GM18909 (cell line): ENCODE measurements around the gene ACTC1.
"Not testable (repeated sequence)": the region's sequence is repeated elsewhere in the genome, so short reads cannot be mapped to it uniquely, and the experiment has no call there.

Source experiments
- ATAC-seq: cut with Tn5 transposase; IDR thresholded peaks from one replicate; pipeline ENCODE4 v1.9.1; 2021; ENCODE audit warnings: mild to moderate bottlenecking; ENCODE audit not compliant: unreplicated experiment, poor library complexity

The ACTC1 gene

DNA sequence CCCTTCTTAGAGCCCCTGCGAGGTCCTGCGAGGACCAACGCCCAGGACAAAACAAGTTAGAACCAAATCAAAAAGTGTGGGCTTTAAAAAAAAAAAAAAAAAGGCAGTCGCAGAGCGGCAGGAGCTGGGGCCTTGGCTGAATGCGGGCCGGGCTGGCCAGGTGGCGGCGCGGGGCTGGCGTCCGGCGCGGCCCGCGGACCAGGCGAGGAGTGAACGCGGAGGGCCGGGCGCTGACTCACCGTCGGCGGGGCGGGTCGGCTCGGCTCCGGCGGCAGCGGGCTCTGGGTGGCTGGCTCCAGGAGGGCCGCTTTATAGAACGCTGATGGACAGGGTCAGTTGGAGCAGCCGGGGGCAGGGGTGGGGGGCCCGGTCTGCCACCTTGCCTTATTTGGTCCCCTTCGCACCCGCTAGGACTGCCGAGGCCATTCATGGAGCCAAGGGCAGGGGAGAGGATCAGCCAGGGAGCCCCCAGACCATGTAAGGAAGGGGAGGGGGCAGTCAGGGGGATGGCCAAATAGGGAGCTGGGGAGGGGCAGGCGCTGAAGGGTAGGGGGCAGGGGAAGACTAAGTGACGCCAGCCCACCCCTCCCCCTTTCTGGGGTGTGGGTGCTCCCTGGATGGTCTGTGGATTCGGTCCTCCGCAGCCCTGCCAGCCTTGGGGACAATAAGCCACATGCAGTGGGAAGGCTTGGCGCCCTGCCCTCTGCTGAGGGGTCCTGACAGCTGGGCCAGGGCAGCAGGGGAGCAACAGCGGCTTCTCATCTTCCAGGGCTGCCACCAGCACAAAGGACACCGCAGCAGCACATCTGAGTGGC is at the start of gene ACTC1:
ACTC1 (minus strand) TSS at position 283 of the 815 bp plus-strand sequence. CDS start 741 bp downstream, outside the sequence.
- no peak for ATAC-seq

DNA sequence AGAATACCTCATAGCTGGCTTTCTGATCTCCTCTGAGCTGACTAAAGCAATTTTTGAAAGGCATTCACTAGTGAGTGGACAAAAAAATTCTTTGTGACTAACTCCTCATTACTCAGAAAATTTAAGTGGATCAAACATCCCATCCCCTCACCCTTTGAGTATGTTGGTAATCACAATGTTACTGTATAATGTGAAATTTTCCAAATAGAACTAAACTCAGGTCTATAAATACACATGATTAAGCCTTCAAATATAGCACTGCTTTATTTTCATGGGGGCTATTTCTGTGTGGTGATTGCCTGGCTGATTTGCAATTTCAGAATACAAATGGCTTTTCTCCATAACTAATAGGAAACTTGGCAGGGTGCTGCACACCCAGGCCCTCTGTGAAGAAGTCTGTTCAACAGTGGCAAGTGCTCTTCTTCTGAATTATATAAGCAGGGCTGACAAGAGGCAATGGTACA is 45.9 kb upstream of the ACTC1 start:
- no peak for ATAC-seq

DNA sequence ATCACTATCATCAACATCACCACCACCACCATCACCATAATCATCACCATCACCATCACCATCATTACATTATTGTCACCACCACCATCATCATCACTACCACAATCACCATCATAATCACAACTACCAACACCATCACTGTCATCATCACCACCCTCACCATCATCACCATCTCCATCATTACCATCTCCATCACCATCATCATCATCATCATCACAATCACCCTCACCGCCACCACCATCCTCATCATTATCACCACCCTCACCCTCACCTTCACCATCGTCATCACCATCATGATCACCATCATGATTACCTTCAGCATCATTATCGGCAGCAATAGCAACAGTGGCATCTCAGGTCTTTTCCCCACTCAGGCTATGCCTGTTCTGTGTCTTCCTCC is 42.9 kb upstream of the ACTC1 start:
- ATAC-seq, result no peak

DNA sequence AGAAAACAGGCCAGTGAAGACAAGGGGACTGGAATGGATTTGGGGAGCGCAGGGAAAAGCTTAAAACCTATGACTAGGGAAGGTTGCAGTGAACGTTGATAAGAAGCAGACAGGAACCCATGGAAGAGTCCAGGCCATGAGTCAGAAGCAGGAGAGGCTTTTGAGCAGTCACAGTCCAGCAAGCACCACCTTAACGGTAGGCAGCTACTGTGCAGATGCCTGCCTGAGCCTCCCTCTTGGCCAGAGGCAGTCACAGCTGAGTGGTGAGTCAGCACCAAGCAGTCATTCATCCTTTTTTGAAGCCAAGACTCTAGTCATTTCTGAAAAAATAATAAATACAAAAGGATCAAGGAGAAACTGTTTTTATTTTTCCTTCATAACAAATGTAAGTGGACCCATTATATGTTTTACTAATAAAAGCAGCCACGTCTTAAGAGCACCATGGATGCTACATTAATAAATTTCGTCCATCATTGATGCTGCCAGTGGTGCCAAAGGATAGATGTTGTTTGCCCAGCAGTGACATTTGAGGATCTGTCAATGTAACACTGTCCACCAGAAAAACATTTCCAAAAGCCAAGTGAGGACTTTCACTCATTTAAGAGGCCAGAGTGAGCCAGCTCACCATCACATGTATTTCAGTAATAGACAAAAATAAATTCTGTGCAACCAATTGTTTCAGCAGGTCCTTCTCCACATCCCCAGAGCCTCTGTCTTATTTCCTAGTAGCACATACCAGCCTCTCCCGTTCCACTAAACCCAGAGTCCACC is 42.1 kb upstream of the ACTC1 start:
- ATAC-seq, result no peak

GRCh38 chr15:34828145-34828911 is 33.0 kb upstream of the ACTC1 start:
- ATAC-seq, result no peak

- no peak for ATAC-seq
Observed at GRCh38 chr15:34821831-34822230, 26.5 kb upstream of the ACTC1 start.

DNA sequence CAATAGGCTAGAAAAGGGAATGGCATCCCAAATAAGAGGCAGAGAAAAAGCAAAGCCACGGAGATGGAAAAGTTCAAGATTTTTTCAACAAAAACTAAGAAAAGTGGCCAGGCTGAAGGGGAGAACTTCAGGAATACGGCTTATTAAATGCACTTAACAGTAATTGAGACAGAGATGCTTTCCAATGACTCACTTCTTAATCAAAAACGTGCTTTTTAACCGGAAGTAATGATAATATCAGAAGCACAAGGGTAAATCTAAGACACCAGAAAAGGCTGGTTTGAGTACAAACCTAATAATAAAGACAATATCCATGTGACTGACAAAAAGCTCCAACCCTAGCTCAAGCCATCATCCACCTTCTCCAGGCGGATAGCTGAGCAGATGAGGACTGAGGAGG is 24.8 kb upstream of the ACTC1 start:
- no peak for ATAC-seq

DNA sequence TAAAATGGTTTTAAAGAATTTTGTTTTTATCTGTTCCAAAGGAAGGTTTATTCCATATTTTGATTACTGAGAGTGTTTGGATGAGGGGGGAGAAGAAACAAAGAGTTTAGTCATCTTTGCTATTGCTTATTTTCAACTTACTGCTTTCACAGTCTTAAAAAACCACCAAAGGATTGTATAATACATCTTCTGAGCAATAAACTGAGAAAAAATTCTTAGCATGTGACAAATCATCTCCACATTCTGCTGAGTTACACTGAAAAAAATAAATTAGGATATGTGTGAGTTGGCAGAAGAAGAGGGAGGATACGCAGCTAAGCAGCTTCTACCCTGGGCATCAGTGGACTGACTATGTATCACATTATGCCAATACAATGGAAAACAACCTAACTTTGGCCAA is 23.2 kb upstream of the ACTC1 start:
- ATAC-seq, result no peak

GRCh38 chr15:34815836-34816235 is 20.5 kb upstream of the ACTC1 start:
- ATAC-seq, result no peak

DNA sequence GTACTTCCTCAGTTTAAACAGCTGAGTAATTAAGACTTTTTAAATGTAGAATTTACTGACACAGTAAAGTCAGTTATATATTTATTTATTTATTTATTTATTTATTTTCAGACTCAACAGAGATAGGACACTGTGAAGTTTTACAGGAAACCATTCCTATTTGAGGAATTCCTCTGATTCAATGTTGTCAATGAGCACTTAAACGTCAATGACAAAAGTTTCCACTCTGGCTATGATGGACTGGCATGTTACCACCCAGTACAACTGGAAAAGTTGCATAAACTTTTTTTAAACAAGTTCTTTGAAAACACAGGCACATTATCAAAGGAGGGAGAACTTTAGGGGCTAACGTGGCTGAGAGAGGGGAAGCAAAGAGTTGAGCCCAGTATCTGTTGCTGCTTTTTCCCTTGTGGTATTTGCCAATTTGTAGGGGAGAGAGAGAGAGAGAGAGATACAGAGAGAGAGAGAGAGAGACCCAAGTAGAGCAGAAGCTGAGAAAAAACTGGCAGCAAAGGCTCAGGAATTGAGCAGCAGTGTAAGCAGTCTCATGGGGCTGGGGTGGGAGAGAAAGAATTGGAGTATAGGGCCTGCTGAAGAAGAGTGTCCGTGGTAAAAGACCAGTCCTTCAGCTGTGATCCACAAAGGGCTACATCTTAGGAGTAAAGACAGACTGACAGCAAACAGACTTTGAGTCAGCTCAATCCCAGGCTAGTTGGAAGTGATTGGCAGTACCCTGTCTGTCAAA is 18.3 kb upstream of the ACTC1 start:
- ATAC-seq, result no peak

DNA sequence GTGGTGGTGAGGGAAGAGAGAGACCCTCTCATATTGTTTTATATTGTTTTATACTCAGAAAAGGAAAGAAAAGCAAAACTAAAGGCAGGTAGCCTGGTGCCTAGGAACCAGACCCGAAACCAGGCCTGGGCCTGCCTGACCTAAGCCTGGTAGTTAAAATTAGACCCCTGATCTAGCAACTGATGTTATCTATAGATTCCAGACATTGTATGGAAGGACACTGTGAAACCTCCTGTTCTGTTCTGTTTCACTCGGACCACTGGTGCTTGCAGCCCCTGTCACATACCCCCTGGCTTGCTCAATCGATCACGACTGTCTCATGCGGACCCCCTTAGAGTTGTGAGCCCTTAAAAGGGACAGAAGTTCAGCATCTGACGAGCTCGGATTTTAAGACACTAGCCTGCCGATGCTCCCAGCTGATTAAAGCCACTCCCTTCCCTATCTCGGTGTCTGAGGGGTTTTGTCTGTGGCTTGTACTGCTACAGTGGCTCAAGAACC is 17.6 kb upstream of the ACTC1 start:
- not testable (repeated sequence) for ATAC-seq

DNA sequence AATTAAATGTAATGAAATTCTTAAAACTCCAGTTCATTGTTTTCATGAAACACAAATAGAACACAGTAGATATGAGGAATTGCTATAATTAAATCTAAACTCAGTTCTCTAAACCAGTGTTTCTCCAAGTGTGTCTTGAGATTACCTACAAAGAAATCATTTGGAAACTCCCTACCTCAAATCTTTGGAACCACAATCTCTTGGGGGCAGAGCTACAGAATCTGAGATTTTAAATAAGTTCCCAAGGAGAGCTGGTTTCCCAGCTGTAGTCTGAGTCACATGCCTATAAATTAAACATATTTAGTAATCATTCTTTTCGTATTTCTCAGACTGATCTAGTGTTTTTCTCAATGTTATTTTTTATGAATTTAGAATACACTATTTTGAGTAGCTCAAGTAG is 17.0 kb upstream of the ACTC1 start:
- no peak for ATAC-seq

DNA sequence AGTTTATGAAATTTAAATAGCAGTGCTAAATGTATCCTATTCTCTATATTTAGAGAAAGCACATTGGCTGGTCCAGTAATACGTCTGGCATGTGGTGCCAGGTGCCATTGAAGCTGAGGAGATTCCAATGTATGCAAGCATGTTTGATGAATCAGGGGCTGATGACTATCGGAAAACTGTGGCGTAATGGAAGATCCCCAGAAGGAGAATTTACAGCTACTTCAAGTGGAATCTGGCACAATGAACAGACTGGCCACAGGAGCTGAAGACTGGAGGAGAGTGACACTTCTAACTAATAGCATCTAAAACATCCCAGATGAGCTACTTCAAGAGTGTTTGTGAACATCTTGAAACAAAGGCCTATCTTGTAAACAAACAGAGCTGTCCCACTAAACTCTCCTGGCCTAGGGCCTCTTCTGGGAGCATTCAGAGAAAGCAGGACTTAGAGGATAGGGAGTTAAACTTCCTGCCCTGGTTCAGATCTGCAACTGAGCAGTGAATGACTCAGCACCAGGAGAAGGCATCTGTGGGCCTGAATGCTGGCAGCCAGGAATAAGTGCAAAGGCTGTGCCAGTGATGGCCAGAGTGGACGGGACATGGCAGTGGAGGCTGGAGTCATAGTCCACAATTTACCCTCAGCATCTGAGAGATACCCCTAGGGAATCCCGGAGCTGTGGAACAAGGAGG is 15.2 kb upstream of the ACTC1 start:
- ATAC-seq, result no peak

DNA sequence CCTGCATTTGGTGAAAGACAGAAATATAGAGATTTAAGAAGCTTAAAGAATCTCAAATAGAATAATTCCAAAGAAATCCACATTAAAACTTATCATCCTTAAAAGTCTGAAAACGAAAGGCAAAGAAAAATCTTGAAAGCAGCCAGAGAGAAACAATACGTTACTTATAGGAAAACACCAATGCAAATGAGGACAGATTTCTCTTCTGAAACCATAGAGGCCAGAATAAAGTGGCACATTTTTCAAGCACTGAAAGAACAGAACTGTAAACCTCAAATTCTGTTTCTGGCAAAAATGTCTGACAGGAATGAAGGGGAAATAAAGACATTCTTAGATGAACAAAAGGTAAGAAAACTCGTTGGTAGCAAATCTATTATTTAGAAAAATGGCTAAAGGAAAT is 13.8 kb upstream of the ACTC1 start:
- no peak for ATAC-seq

GRCh38 chr15:34808016-34808415 is 12.7 kb upstream of the ACTC1 start:
- no peak for ATAC-seq

- ATAC-seq, result not testable (repeated sequence)
Observed at GRCh38 chr15:34807241-34807640, 11.9 kb upstream of the ACTC1 start.

DNA sequence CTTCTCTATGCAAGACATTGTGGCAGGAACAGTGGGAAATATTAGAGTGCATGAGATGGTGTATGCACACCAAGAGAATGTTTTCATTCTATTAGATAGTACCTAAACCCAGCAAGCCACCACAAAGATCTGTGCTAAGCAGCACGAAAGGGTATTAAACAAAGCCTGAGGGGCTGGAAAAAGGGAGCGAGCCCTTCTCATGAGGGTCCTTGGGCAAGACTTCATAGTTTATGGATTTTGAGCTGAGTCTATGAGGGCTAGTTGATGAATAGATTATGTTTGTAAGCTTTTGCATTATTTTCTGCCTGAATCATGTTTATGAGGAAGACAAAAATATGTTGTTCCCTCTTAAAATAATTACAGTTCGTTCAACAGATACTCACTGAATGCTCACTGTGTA is 9.4 kb upstream of the ACTC1 start:
- ATAC-seq, result no peak

- ATAC-seq, result no peak
Observed at GRCh38 chr15:34804113-34804512, 8.8 kb upstream of the ACTC1 start.
